ENCODE results near the gene USP11. TPM values are rescaled to one million over a fixed set of nuclear protein-coding genes. Genes with fewer than 3 reads are reported as not detected.

USP11 gene
- polyA plus RNA-seq, 1 donor (not counting 4 experiments of a cell fraction or from before 2014, with no cell fraction given): 6.3 TPM

DNA sequence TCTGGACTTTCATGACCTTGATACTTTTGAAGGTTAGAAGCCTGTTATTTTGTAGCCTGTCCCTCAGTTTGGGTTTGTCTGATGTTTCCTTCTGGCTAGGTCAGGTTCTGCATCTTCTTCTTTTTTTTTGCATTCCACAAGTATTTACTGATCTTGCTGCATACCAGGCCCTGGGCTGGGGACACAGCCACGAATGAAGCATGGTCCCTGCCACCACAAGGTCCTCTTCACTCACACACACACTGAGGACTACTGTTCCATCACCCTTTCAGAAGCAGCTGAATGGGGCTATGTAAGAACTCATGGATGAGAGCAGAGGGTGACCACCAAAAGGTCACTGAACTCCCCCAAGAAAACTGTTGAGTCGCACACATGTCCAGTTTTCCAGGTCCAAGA, 39.2 kb downstream of the USP11 start:
- Histone ChIP-seq H3K4me3 (ENCODE audit: control insufficient read depth in 2 of 3, extremely low read depth in 1 of 3, insufficient read depth in 2 of 3, low read depth in 1 of 3, low read length in 3 of 3) (no peak overlapping the region), H4K20me1 (ENCODE audit: control insufficient read depth, extremely low read depth, insufficient read depth, low read length) (no peaks in the 10 kb centered on the region), H3K27ac (ENCODE audit: control insufficient read depth, insufficient read depth, low read length) (no peak overlapping the region), H3K4me1 (ENCODE audit: control insufficient read depth, extremely low read depth, insufficient read depth, low read length) (no peaks in the 10 kb centered on the region), H3K79me2 (ENCODE audit: control insufficient read depth, insufficient read depth, low read length) (no peaks in the 10 kb centered on the region), H3K9me3 (ENCODE audit: control insufficient read depth, low read depth, low read length) (no peaks in the 10 kb centered on the region), H3K4me2 (ENCODE audit: control insufficient read depth, extremely low read depth, insufficient read depth, low read depth, low read length) (no peak overlapping the region), H3K9me1 (ENCODE audit: control insufficient read depth, extremely low read depth, insufficient read depth, low read length) (no peaks in the 10 kb centered on the region), H3K27me3 (ENCODE audit: control insufficient read depth, extremely low read depth, insufficient read depth, low read length) (no peaks in the 10 kb centered on the region), H3K9ac (ENCODE audit: control insufficient read depth, extremely low read depth, insufficient read depth, low read length) (no peak overlapping the region), H2AFZ (ENCODE audit: control insufficient read depth, low read length) (no peak overlapping the region), H3K36me3 (ENCODE audit: control insufficient read depth in 2 of 2, extremely low read depth in 1 of 2, insufficient read depth in 2 of 2, low read length in 2 of 2) (no peaks in the 10 kb centered on the region)
- TF ChIP-seq, protein P1, sequence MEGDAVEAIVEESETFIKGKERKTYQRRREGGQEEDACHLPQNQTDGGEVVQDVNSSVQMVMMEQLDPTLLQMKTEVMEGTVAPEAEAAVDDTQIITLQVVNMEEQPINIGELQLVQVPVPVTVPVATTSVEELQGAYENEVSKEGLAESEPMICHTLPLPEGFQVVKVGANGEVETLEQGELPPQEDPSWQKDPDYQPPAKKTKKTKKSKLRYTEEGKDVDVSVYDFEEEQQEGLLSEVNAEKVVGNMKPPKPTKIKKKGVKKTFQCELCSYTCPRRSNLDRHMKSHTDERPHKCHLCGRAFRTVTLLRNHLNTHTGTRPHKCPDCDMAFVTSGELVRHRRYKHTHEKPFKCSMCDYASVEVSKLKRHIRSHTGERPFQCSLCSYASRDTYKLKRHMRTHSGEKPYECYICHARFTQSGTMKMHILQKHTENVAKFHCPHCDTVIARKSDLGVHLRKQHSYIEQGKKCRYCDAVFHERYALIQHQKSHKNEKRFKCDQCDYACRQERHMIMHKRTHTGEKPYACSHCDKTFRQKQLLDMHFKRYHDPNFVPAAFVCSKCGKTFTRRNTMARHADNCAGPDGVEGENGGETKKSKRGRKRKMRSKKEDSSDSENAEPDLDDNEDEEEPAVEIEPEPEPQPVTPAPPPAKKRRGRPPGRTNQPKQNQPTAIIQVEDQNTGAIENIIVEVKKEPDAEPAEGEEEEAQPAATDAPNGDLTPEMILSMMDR (optimal IDR thresholded peaks at IDR 0.05 in 1 of 3, IDR thresholded peaks at IDR 0.05 in 1 of 3, conservative IDR thresholded peaks at IDR 0.05 in 1 of 3; ENCODE audit: extremely low read depth in 1 of 3, insufficient read depth in 2 of 3, low read length in 3 of 3): no peak
- no peak for TF ChIP-seq EZH2 (IDR thresholded peaks at IDR 0.05; ENCODE audit: low read length)
- no peak for DNase-seq (ENCODE audit: low read depth, low spot score)
- dilution Hi-C loops (cut with MboI; ENCODE audit: extremely low pct_ligation_motif_present, low sequenced_read_pairs): no loop called here
- FAIRE-seq: no peak

DNA sequence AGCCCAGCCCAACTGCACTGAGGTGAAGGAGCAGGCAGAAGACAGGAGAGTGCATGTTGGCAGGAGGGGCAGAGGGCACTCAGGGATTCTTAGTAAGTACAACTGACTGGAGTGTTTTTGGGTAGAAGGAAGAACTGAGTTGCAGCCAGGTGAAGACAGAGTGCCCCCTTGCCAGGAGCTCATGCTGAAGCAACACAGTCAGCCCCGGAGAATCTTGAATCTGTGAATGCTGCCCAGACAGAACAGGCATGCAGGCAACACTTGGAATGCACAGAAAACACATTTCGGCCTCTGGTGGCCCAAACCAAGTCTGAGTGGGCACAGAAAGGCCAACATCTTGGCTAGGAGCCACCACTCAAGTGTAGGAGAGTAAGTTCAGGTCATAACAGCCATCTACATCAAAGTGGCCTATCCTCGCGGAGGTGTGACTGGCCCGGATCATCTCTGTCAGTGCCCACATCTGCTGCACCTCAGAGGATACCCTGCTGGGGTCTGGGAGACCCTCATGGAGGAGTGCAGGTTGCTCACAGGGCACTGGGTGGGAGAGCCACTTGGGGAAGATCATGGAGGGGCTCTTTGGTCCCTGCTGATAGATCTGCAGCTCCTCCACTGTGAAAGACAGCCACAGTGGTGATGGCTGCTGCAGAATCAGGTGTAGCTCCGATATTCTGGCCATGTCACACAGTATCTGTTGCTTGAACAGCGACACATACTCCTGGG, 40.4 kb downstream of the USP11 start:
- H2AFZ ChIP-seq (ENCODE audit: control insufficient read depth, low read length): no peak overlapping the region
- no peaks in the 10 kb centered on the region for H3K27me3 ChIP-seq (ENCODE audit: control insufficient read depth, extremely low read depth, insufficient read depth, low read length)
- no peak overlapping the region for H3K4me3 ChIP-seq (ENCODE audit: control insufficient read depth in 2 of 3, extremely low read depth in 1 of 3, insufficient read depth in 2 of 3, low read depth in 1 of 3, low read length in 3 of 3)
- no peaks in the 10 kb centered on the region for H3K4me1 ChIP-seq (ENCODE audit: control insufficient read depth, extremely low read depth, insufficient read depth, low read length)
- no peaks in the 10 kb centered on the region for H4K20me1 ChIP-seq (ENCODE audit: control insufficient read depth, extremely low read depth, insufficient read depth, low read length)
- no peak overlapping the region for H3K9ac ChIP-seq (ENCODE audit: control insufficient read depth, extremely low read depth, insufficient read depth, low read length)
- dilution Hi-C loops (cut with MboI; ENCODE audit: extremely low pct_ligation_motif_present, low sequenced_read_pairs): no loop called here
- no peaks in the 10 kb centered on the region for H3K9me3 ChIP-seq (ENCODE audit: control insufficient read depth, low read depth, low read length)
- no peaks in the 10 kb centered on the region for H3K79me2 ChIP-seq (ENCODE audit: control insufficient read depth, insufficient read depth, low read length)
- H3K27ac ChIP-seq (ENCODE audit: control insufficient read depth, insufficient read depth, low read length): no peak overlapping the region
- no peak overlapping the region for H3K4me2 ChIP-seq (ENCODE audit: control insufficient read depth, extremely low read depth, insufficient read depth, low read depth, low read length)
- no peaks in the 10 kb centered on the region for H3K9me1 ChIP-seq (ENCODE audit: control insufficient read depth, extremely low read depth, insufficient read depth, low read length)
- no peak for DNase-seq (ENCODE audit: low read depth, low spot score)
- no peaks in the 10 kb centered on the region for H3K36me3 ChIP-seq (ENCODE audit: control insufficient read depth in 2 of 2, extremely low read depth in 1 of 2, insufficient read depth in 2 of 2, low read length in 2 of 2)
- no peak for FAIRE-seq
- no peak for TF ChIP-seq EZH2 (IDR thresholded peaks at IDR 0.05; ENCODE audit: low read length)
- TF ChIP-seq, protein P1 (optimal IDR thresholded peaks at IDR 0.05 in 1 of 3, IDR thresholded peaks at IDR 0.05 in 1 of 3, conservative IDR thresholded peaks at IDR 0.05 in 1 of 3; ENCODE audit: extremely low read depth in 1 of 3, insufficient read depth in 2 of 3, low read length in 3 of 3): no peak
